ENCODE data around the gene MYH1.

MYH1 gene

DNA sequence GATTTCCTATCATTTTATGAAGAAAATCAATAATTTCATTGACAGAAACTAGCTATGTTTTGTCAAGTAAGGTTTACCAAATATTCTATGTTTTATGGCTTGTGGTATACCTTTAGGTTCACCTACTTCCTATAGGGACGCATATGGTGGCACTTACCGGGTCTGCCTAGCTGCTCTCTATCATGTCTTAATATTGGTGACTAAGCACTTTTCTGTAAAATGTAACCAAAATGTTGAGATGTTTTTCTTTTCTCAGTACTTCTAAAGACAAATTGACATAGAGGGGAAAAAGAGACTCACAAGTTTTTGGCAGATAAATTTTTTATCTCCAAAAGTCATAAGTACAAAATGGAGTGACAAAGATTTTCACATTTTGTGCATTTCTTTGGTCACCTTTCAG lies 26.3 kb downstream of the MYH1 start:
- no peak for DNase-seq (ENCODE audit: low read depth in 4 of 4, low spot score in 1 of 4)

DNA sequence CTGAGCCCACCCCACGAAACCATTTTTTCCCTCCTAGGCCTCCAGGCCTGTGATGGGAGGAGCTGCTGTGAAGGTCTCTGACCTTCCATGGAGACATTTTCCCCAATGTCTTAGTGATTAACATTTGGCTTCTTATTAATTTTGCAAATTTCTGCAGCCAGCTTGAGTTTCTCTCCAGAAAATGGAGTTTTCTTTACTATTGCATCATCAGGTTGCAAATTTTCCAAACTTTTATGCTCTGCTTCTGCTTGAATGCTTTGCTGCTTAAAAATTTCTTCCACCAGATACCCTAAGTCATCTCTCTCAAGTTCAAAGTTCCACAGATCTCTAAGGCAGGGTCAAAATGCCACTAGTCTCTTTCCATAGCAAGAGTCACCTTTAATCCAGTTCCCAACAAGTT lies 36.1 kb downstream of the MYH1 start:
- no peak for DNase-seq (ENCODE audit: low read depth in 4 of 4, low spot score in 1 of 4)

DNA sequence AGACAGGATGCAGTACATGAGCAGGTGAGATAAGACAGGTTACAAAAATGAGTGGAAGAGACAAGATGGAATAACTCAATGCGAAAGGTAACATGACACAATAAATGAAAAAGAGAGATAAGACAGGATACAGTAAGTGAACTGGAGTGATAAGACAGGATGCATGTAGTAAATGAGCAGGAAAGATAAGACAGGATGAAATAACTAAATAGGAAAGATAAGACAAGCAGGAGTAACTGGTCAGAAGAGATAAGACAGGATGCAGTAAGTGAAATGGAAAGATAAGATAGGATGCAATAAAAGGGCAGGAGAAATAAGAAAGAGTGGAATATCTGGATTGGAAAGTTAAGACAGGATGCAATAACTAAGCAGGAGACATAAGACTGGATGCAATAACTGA lies 40.6 kb downstream of the MYH1 start:
- DNase-seq (ENCODE audit: low read depth in 4 of 4, low spot score in 1 of 4) = no peak

DNA sequence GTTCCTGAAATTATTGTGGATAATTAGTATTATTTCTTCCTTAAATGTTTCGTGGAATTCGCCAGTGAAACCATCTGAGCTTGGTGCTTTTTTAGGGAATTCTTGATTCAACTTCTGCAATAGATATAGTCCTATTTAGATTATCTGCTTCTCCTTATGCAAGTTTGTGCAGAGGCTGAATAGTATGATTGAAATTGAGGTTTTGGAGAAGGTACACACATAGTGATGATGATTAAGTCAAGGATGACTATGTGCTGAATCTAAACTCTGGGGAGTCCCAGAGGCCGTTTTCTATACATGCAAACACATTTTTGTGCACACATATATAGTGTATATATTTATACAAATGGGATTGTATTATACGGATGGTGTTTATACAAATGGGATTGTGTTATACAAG lies 43.8 kb downstream of the MYH1 start:
- DNase-seq (ENCODE audit: low read depth in 4 of 4, low spot score in 1 of 4) = no peak

DNA sequence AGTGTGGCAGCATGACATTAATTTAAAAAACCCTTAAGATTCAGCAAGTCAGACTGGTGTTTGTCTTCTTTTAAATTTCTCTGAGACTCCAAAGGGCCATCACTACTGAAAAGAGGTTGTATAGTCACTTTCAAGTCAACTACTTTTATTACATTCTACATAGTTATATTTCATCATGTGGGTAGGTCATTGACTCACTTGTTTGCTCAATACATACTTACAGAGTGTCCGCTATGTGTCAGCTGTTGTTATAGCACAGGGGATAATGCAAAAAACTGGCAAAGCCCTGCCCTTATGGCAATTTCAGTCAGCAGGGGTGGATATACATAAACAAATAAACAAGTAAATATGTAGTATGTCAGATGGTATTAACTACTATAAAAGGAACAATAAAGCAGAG lies 46.5 kb downstream of the MYH1 start:
- DNase-seq (ENCODE audit: low read depth in 4 of 4, low spot score in 1 of 4) = no peak

DNA sequence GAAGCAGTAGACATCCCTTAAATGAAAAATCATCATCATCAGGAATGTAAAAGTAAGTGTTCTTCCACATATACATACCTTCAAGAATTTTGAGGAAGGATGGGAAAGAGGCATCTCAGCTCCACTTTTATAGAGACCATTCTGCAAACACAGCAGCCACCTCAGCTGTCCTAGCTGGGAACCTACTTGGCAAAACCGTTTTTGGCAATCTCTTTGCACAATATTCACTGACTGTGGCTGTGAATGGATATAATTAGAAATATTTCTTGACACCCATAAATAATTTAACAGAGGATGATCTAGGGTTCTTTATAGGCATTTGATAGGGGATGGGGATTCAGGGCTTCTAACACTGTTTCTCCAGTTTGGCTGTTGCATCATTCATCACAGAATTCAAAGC lies 48.9 kb downstream of the MYH1 start, which contains the start of gene MYH4:
MYH4 (minus strand) TSS at position 101 of the 400 bp plus-strand sequence. CDS start 2,814 bp downstream, outside the sequence.
- no peak for DNase-seq (ENCODE audit: low read depth in 4 of 4, low spot score in 1 of 4)

DNA sequence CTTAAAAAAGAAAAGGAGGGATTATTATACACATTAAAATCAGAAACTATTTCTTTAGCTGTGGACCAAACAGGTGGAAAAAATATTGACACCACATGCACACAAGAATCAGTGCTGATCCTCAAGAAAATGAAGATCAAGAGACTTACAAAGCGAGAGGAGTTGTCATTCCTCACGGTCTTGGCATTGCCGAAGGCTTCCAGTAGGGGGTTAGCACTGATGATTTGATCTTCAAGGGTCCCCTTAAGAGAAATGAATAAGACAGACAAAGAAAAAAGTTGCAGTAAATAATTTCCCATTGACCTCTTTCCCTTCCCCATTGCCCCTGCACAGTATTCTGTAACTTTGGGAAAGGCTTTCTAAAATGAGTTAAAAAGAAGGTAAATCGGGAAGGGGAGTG lies 54.9 kb downstream of the MYH1 start:
- no peak for DNase-seq (ENCODE audit: low read depth in 4 of 4, low spot score in 1 of 4)

DNA sequence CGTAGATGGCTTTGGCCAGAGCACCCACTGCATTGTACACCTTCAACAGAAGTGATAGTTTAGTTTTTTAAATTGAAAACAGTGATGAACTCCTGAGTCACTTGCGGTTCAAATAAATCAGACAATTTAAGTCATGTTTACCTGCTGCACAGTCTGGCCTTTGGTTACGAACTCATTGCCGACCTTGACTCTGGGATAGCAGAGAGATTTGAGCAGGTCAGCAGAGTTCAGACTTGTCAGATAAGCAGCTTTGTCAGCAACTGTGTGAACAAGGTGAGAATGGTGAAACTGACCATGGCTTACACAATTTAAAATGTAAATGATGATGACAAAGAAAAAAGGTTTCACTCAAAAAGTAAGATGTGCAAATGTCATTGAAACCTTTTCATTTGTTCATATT lies 58.3 kb downstream of the MYH1 start:
- no peak for DNase-seq (ENCODE audit: low read depth in 4 of 4, low spot score in 1 of 4)

DNA sequence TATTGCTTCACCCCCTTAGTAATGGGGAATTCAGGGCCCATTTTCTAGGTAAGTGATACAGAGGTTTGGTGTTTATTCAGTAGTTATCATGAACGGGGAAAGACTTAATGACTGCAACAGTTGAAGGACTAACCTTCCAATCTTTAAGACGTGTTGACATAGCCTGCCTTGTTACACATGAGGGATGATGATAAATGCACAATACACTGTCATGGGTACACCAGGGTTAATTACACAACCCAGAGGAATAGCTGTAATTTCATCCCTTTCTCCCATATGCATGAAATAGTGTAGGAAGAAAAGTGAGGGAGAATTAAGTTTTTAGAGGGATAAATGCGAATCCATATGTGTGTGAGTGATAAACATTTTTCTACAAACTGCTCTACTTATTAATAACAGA lies 59.6 kb downstream of the MYH1 start:
- no peak for DNase-seq (ENCODE audit: low read depth in 4 of 4, low spot score in 1 of 4)

DNA sequence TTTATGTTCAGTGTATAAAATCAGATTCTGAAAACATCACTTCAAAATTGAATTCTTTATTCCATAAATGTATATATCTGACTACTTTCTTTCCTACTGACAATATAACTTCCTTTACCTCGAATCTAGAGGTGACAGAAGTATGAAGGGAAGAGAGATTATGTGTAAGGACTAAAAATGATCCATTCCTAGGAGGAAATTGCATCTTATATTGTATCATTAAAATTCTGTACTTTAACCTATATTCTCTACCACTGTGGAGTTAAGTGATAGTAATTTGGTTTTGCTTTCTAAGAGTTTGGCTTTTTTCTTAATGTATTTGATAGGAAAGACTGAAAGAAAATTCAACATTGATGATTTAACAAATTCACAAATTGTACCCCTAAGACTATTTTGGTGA lies 60.4 kb downstream of the MYH1 start:
- DNase-seq (ENCODE audit: low read depth in 4 of 4, low spot score in 1 of 4) = no peak

DNA sequence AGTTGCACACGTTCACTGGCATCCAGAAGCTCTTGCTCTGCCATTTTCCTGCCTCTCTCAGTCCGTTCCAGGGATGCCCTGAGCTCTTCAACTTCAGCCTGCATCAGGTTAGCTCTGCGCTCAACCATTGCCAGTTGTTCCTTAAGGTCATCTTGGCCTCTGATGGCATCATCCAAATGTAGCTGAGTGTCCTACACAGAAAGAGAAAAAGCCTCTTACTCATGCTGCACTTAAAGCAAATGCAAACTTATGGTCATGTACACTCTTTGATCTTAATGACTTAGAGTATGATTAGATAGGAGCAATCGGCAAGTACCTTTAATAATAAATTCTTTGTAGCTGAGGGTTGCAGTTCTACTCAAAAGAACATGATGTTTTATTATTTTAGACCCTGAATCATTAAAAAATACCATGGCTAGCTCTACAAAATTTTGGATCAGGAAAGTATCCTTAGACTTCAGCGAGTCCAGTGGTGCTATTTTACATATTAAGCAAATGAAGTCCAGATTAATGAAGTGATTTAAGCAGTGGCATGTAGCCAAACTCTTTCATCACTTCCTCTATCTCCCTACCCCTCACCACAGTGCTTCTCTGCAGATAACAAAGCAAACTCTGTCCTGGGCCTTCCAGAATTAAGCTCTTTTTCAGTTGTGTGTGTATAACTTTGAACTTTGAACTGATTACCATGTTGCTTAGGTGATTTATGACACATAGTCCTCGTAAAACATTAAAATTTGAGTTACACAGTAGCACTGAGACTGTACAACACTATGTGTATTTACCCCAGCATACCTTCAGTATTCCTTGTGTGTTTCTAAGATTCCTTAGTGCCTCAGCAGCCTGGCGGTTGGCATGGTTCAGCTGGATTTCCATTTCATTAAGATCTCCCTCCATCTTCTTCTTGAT lies 71.1 kb downstream of the MYH1 start:
- DNase-seq (ENCODE audit: low read depth in 4 of 4, low spot score in 1 of 4) = no peak

Measured in stimulated activated CD4-positive, alpha-beta T cell treated with anti-CD3 and anti-CD28 coated beads, Interleukin-1b, Interleukin-23, amount 100 ng/mL, for 24 hours (primary cell).